Measurements from ENCODE around the gene ARL5A. TPM values are rescaled to one million over a fixed set of nuclear protein-coding genes. Genes with fewer than 3 reads are reported as not detected.

The ARL5A gene
- total and polyA plus RNA-seq, 9 of the 15 experiments (the other 6 are each of a cell fraction or from before 2014, with no cell fraction given) = 16.3 to 117 (median 88.4) TPM

GRCh38 chr2:151782378-151783132 is 45.7 kb downstream of the ARL5A start (continued):
- peak; percentile 88; the same call in 1 of the 2 replicates for TF ChIP-seq ZNF592 (IDR thresholded peaks at IDR 0.05)
- TF ChIP-seq MXD1 (CRISPR knock-in tag; IDR thresholded peaks at IDR 0.05; ENCODE audit: borderline replicate concordance, poor library complexity, severe bottlenecking) = no peak
- peak; percentile 23; the same call in 1 of the 2 replicates for TF ChIP-seq DEAF1 (CRISPR knock-in tag; IDR thresholded peaks at IDR 0.05)
- 0 out of 2 replicates have a peak, but pooled peaks have one; percentile 9 for TF ChIP-seq ETV1 (tag; conservative IDR thresholded peaks at IDR 0.05; ENCODE audit: low read depth)
- TF ChIP-seq RAD21 (CRISPR knock-in tag; conservative IDR thresholded peaks at IDR 0.05 in 1 of 2, IDR thresholded peaks at IDR 0.05 in 1 of 2) = peak; percentile 50 to 64
- TF ChIP-seq ZMIZ1 (IDR thresholded peaks at IDR 0.05; ENCODE audit: low read depth in 2 of 2, low read length in 2 of 2) = peak in 1 of 2 experiments; percentile 87; a peak in 2 of 4 replicates
- peak; percentile 87; the same call in 1 of the 2 replicates for TF ChIP-seq KLF6 (CRISPR knock-in tag; IDR thresholded peaks at IDR 0.05; ENCODE audit: borderline replicate concordance)
- peak; percentile 11 for TF ChIP-seq HDAC8 (tag; IDR thresholded peaks at IDR 0.05)
- peak; percentile 81 for TF ChIP-seq MTA2 (IDR thresholded peaks at IDR 0.05; ENCODE audit: low read depth)
- no peak for TF ChIP-seq E2F5 (CRISPR knock-in tag; IDR thresholded peaks at IDR 0.05)
- no peak for TF ChIP-seq CHCHD3 (CRISPR knock-in tag; IDR thresholded peaks at IDR 0.05)

Data from K562 (cell line).